ENCODE data around the gene C1orf35.

DNA sequence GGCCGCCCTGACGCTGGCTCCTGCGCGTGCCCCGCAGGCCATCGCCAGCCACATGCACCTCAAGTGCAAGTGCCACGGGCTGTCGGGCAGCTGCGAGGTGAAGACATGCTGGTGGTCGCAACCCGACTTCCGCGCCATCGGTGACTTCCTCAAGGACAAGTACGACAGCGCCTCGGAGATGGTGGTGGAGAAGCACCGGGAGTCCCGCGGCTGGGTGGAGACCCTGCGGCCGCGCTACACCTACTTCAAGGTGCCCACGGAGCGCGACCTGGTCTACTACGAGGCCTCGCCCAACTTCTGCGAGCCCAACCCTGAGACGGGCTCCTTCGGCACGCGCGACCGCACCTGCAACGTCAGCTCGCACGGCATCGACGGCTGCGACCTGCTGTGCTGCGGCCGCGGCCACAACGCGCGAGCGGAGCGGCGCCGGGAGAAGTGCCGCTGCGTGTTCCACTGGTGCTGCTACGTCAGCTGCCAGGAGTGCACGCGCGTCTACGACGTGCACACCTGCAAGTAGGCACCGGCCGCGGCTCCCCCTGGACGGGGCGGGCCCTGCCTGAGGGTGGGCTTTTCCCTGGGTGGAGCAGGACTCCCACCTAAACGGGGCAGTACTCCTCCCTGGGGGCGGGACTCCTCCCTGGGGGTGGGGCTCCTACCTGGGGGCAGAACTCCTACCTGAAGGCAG lies 44.0 kb downstream of the C1orf35 start:
- no peak for TF ChIP-seq CTCF (IDR thresholded peaks at IDR 0.05; ENCODE audit: insufficient read depth, low read length)
- no peak for TF ChIP-seq REST (IDR thresholded peaks at IDR 0.05; ENCODE audit: insufficient replicate concordance, low read depth)
- no peak for TF ChIP-seq POLR2AphosphoS5 (IDR thresholded peaks at IDR 0.05; ENCODE audit: low read depth)
